HG03039 (cell line): ENCODE data around the gene MTA3.
"Not testable (repeated sequence)": the region's sequence is repeated elsewhere in the genome, so short reads cannot be mapped to it uniquely, and the experiment has no call there.

Experiments used
- ATAC-seq: cut with Tn5 transposase; IDR thresholded peaks from one replicate; pipeline ENCODE4 v1.9.1; 2021; ENCODE audit warnings: mild to moderate bottlenecking, moderate library complexity; ENCODE audit not compliant: unreplicated experiment

The MTA3 gene

GRCh38 chr2:42725657-42726056 lies 157.2 kb downstream of the MTA3 start:
- ATAC-seq, result no peak

- no peak for ATAC-seq
Measured at GRCh38 chr2:42726680-42727079, 158.2 kb downstream of the MTA3 start.

GRCh38 chr2:42731316-42731715 lies 162.9 kb downstream of the MTA3 start:
- not testable (repeated sequence) for ATAC-seq

GRCh38 chr2:42733852-42734251 lies 165.4 kb downstream of the MTA3 start:
- ATAC-seq, result no peak

GRCh38 chr2:42736598-42737322 lies 168.3 kb downstream of the MTA3 start:
- no peak for ATAC-seq

- ATAC-seq, result no peak
Measured at GRCh38 chr2:42741140-42741539, 172.7 kb downstream of the MTA3 start.

- no peak for ATAC-seq
Measured at GRCh38 chr2:42742740-42743658, 174.6 kb downstream of the MTA3 start.

- ATAC-seq, result no peak
Measured at GRCh38 chr2:42743659-42743990, 175.2 kb downstream of the MTA3 start.

GRCh38 chr2:42744545-42745082 lies 176.2 kb downstream of the MTA3 start:
- no peak for ATAC-seq

GRCh38 chr2:42747422-42747821 lies 179.0 kb downstream of the MTA3 start:
- ATAC-seq, result no peak

- no peak for ATAC-seq
Measured at GRCh38 chr2:42748840-42749239, 180.4 kb downstream of the MTA3 start.

GRCh38 chr2:42752314-42752713 lies 183.9 kb downstream of the MTA3 start:
- peak; percentile 69 for ATAC-seq

GRCh38 chr2:42752816-42753813 lies 184.7 kb downstream of the MTA3 start:
- ATAC-seq, result no peak

- no peak for ATAC-seq
Measured at GRCh38 chr2:42754021-42754775, 185.8 kb downstream of the MTA3 start.

- ATAC-seq, result no peak
Measured at GRCh38 chr2:42754776-42755140, 186.3 kb downstream of the MTA3 start.

- ATAC-seq, result no peak
Measured at GRCh38 chr2:42755191-42755880, 186.9 kb downstream of the MTA3 start.

- ATAC-seq, result no peak
Measured at GRCh38 chr2:42756150-42756775, 187.8 kb downstream of the MTA3 start.

GRCh38 chr2:42756966-42757513 lies 188.6 kb downstream of the MTA3 start:
- ATAC-seq, result no peak
